HG03280 (cell line): ENCODE measurements around the gene PRRT3.
"Not testable (repeated sequence)": the region's sequence is repeated elsewhere in the genome, so short reads cannot be mapped to it uniquely, and the experiment has no call there.

Experiments used
- ATAC-seq: cut with Tn5 transposase; IDR thresholded peaks from one replicate; pipeline ENCODE4 v1.9.1; 2021; ENCODE audit warnings: mild to moderate bottlenecking, moderate library complexity; ENCODE audit not compliant: unreplicated experiment

PRRT3 gene

DNA sequence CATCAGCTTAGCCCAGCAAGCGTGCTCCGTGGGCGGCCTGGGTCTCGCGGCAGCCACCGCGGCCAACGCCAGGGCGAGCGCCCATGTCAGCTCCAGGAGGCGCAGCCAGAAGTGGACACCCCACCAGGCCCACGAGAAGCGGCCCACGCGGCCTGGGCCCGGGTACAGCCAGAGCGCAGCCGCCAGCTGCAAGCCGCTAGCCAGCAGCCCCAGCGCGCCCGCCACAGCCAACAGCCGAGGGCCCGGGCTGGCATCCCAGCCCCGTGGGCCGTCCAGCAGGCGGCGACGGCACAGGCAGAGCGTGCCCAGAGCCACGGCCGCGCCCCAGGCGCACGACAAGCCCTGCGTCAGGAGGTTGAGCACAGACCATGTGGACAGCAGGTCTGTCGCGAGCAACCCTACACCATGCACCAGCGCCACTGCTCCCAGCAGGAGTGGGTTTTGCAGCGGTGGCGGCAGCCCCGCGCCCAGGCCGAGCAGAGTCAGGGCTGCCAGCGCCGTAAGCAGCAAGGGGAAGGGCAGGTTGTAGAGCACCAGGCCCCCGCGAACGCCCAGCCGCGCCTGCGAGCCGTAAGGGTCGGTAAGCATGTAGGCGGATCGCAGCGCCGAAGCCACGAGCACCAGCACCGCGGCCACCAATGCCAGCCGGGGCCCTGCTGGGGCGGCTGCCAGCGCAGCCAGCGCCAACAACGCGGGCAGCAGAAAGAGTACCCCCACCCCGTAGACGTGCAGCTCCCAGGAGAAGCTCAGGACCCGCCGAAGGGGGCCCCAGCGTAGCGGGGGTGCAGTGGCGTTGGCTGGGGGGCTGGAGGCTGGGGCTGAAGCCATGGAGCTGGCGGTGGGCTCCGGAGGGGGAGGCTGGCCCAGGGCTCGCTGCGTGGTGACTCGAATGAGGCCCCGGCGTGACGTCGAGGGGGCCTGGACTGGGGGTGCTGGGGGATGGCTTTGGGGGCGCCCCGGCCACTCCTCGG, 4.9 kb downstream of the PRRT3 start:
- no peak for ATAC-seq

GRCh38 chr3:9946112-9947024, 5.8 kb downstream of the PRRT3 start:
- peak; percentile 50 for ATAC-seq

- no peak for ATAC-seq
These were observed 6.8 kb downstream of the PRRT3 start for GRCh38 chr3:9945358-9945757.

DNA sequence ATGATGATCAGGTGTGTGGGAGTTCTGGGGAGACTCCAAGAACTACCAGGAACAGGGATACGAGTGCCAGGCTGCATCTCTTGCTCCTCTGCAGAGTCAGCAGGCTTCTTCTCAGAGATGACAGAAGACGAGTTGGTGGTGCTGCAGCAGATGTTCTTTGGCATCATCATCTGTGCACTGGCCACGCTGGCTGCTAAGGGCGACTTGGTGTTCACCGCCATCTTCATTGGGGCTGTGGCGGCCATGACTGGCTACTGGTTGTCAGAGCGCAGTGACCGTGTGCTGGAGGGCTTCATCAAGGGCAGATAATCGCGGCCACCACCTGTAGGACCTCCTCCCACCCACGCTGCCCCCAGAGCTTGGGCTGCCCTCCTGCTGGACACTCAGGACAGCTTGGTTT, 7.9 kb downstream of the PRRT3 start:
- no peak for ATAC-seq

- no peak for ATAC-seq
These were observed 9.1 kb downstream of the PRRT3 start for GRCh38 chr3:9942934-9943690.

- ATAC-seq, result no peak
These were observed 10.0 kb downstream of the PRRT3 start for GRCh38 chr3:9942164-9942563.

DNA sequence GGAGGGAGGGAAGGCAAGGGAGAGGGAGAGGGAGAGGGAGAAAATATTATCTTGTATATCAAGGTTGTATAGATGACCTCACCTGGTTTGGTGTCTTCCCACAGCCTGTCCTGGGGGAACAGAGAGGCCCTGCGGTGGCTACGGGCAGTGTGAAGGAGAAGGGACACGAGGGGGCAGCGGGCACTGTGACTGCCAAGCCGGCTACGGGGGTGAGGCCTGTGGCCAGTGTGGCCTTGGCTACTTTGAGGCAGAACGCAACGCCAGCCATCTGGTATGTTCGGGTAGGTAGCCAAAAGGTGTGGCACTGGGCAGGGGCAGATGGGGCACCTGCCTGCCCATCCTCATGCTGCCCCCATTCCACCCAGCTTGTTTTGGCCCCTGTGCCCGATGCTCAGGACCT, 11.5 kb downstream of the PRRT3 start:
- ATAC-seq, result no peak

DNA sequence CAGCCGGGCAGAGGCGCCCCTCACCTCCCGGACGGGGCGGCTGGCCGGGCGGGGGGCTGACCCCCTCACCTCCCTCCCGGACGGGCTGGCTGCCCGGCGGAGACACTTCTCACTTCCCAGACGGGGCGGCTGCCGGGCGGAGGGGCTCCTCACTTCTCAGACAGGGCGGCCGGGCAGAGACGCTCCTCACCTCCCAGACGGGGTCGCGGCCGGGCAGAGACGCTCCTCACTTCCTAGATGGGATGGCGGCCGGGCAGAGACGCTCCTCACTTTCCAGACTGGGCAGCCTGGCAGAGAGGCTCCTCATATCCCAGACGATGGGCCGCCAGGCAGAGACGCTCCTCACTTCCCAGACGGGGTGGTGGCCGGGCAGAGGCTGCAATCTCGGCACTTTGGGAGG, 12.3 kb downstream of the PRRT3 start:
- not testable (repeated sequence) for ATAC-seq

GRCh38 chr3:9938966-9939365, 13.2 kb downstream of the PRRT3 start:
- ATAC-seq, result no peak

DNA sequence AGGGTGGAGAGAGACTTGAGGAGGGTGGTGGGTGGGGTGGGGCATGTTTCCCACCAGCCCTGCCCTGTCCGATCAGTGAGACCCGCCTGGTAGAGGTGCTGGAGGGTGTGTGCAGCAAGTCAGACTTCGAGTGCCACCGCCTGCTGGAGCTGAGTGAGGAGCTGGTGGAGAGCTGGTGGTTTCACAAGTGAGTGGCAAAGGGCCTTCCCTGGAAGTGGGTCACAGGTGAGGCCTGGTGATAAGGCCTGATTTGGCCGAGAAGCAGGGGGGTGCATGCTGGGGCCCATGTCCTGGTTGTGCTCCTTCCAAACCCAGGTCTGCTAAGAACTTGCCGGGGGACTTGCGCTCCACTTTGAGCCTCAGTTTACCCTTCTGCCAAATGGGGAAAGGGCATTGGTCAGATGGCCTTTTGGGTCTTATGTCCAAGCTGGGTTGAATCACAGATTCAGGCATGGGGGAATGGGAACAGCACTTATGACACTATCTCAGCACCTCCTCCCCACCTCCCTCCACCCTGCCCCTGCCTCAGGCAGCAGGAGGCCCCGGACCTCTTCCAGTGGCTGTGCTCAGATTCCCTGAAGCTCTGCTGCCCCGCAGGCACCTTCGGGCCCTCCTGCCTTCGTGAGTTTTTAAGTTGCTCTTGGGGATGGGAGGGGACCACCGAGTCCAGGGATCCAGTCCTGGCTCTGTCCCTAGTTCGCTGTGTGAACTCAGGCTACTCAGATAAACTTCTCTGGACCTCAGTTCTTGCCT, 14.5 kb downstream of the PRRT3 start:
- ATAC-seq, result no peak

- ATAC-seq, result no peak
These were observed 16.2 kb downstream of the PRRT3 start for GRCh38 chr3:9935966-9936510.

DNA sequence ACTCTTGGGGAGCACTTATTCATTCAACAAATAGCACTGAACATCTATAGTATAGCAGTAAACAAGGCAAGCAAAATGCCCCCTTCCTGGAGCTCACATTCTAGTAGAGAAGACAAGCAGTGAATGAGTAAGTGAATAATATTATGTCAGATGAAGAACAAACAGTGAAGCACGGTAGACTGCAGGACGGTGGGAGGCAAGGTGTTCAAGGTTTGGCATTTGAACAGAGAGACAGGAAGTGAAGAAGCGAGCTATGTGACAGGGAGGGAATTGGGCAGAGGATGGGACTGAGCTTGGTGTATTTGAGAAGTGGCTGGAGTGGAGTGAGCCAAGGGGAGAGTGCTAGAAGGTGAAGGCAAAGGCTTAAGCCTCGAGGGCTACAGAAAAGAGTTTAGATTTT, 17.2 kb downstream of the PRRT3 start:
- no peak for ATAC-seq

DNA sequence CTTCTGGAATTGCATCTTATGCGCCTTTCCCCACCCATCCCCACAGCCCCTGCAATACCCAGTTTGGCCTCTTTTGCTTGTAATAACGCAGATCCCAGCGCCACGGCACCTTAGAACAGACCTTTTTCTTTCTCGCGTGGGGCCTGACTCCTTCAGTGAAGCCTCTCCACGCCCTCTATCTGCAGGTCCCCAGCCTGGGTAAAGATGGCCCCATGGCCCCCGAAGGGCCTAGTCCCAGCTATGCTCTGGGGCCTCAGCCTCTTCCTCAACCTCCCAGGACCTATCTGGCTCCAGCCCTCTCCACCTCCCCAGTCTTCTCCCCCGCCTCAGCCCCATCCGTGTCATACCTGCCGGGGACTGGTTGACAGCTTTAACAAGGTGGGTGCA, 18.0 kb downstream of the PRRT3 start:
- no peak for ATAC-seq

- peak; percentile 89 for ATAC-seq
These were observed 18.5 kb downstream of the PRRT3 start, which contains the start of gene CRELD1 for GRCh38 chr3:9933561-9934234. CRELD1 (plus strand) TSS chr3:9933834; CDS start chr3:9934439, 605 bp downstream.

- ATAC-seq, result peak; percentile 69
These were observed 19.2 kb downstream of the PRRT3 start for GRCh38 chr3:9932843-9933560.

- no peak for ATAC-seq
These were observed 19.7 kb downstream of the PRRT3 start for GRCh38 chr3:9932535-9932842.

GRCh38 chr3:9930804-9931418, 21.3 kb downstream of the PRRT3 start:
- no peak for ATAC-seq

DNA sequence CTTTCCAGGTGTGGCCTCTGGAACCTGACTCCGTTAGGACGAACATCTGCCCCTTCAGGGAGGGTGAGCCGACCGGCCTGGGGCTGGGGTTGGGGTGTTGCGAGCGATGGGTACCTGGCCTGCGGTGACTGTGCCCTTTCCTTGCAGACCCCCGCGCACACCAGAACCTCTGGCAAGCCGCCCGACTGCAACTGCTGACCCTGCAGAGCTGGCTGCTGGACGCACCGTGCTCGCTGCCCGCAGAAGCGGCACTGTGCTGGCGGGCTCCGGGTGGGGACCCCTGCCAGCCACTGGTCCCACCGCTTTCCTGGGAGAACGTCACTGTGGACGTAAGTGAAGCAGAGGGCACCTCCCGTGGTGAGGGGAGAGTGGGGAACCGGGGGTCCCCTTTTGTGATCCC, 24.1 kb downstream of the PRRT3 start:
- no peak for ATAC-seq
